ENCODE measurements around the gene DMBX1. TPM values are rescaled to one million over a fixed set of nuclear protein-coding genes. Genes with fewer than 3 reads are reported as not detected.

DMBX1 gene
- polyA plus RNA-seq, 2 of the 4 experiments (the other 2 are of a cell fraction) = 0.44 to 2.2 TPM

- TF ChIP-seq, protein P1, sequence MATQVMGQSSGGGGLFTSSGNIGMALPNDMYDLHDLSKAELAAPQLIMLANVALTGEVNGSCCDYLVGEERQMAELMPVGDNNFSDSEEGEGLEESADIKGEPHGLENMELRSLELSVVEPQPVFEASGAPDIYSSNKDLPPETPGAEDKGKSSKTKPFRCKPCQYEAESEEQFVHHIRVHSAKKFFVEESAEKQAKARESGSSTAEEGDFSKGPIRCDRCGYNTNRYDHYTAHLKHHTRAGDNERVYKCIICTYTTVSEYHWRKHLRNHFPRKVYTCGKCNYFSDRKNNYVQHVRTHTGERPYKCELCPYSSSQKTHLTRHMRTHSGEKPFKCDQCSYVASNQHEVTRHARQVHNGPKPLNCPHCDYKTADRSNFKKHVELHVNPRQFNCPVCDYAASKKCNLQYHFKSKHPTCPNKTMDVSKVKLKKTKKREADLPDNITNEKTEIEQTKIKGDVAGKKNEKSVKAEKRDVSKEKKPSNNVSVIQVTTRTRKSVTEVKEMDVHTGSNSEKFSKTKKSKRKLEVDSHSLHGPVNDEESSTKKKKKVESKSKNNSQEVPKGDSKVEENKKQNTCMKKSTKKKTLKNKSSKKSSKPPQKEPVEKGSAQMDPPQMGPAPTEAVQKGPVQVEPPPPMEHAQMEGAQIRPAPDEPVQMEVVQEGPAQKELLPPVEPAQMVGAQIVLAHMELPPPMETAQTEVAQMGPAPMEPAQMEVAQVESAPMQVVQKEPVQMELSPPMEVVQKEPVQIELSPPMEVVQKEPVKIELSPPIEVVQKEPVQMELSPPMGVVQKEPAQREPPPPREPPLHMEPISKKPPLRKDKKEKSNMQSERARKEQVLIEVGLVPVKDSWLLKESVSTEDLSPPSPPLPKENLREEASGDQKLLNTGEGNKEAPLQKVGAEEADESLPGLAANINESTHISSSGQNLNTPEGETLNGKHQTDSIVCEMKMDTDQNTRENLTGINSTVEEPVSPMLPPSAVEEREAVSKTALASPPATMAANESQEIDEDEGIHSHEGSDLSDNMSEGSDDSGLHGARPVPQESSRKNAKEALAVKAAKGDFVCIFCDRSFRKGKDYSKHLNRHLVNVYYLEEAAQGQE (IDR thresholded peaks at IDR 0.05) = no peak
Measured at GRCh38 chr1:46530311-46530710, 40.7 kb downstream of the DMBX1 start (continued).

DNA sequence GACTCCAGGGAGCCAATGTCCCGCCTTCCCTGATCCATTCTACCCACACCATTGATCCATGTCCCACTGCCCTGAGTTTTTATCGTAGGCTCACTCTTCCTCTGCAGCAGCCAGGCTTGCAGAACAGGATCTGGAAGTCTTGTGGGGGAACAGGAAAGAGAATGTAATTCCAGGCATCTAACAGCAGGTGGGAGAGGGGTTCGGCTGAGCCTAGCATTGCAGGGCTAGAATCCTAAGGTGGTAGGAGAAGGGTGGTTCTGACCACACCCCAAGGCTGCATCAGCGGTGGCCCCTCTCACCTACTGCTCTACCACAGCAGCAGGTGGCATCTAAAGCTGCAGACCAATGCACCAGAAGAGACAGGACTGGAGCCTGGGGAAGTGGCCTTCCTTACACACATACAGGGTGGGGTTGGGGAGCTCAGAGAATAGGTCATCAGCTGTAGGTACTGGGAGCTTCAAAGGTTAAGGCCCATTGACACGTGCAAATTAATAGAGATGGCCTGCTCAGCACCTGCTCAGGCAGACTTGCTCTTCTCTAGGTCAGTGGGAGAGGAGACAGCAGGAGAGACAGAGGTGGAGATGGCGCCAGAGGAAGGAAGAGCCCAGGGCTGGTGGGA lies 41.3 kb downstream of the DMBX1 start:
- DNase-seq (ENCODE audit: low read depth in 1 of 2, low spot score in 1 of 2) (peak in 1 of 2 experiments; percentile 26), ATAC-seq (peak in 1 of 2 experiments; percentile 22; a peak in 2 of 6 replicates), FAIRE-seq (no peak)
- no peaks in the 10 kb centered on the region for H3K9me3 ChIP-seq
- 50% methylated on average over 6 of the region's 6 CpGs for WGBS (ENCODE audit: missing lambda C conversion rate)
- H3K27ac ChIP-seq = no peak overlapping the region
- CTCF ChIA-PET = interaction anchor here (1.1 to 11.5 kb wide), 9 partner anchors 9 to 195 kb away, joined by 3 to 235 read pairs (median 61); partner anchors contain the start of gene DMBX1
- POLR2A ChIA-PET = no interaction called here
- TF ChIP-seq EHF (CRISPR knock-in tag; IDR thresholded peaks at IDR 0.05) (no peak), HMGXB4 (CRISPR knock-in tag; IDR thresholded peaks at IDR 0.05; ENCODE audit: borderline replicate concordance) (no peak), FOSB (CRISPR knock-in tag; IDR thresholded peaks at IDR 0.05) (no peak), ZNF302 (CRISPR knock-in tag; IDR thresholded peaks at IDR 0.05) (no peak), HOXB5 (CRISPR knock-in tag; IDR thresholded peaks at IDR 0.05) (no peak), ZFP36 (IDR thresholded peaks at IDR 0.05; ENCODE audit: borderline replicate concordance, partially characterized antibody) (no peak), RNF2 (IDR thresholded peaks at IDR 0.05; ENCODE audit: borderline replicate concordance, low read depth) (no peak), NFE2L2 (conservative IDR thresholded peaks at IDR 0.05; ENCODE audit: low read length) (no peak), FOXS1 (CRISPR knock-in tag; IDR thresholded peaks at IDR 0.05) (no peak), BCL3 (IDR thresholded peaks at IDR 0.05) (no peak), ZSCAN20 (CRISPR knock-in tag; IDR thresholded peaks at IDR 0.05) (no peak), HDAC2 (IDR thresholded peaks at IDR 0.05) (no peak)
- TF ChIP-seq, protein P2, sequence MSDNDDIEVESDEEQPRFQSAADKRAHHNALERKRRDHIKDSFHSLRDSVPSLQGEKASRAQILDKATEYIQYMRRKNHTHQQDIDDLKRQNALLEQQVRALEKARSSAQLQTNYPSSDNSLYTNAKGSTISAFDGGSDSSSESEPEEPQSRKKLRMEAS (IDR thresholded peaks at IDR 0.05) = no peak
- TF ChIP-seq, protein P1 (IDR thresholded peaks at IDR 0.05) = no peak
- H3K4me2 ChIP-seq = no peak overlapping the region
- H3K4me1 ChIP-seq = peaks cover 15% of the 10 kb centered on the region
- H3K4me3 ChIP-seq = no peak overlapping the region

All from A549 (cell line).